T-cell (primary cell): ENCODE measurements around the gene LDB2. TPM values are rescaled to one million over a fixed set of nuclear protein-coding genes. Genes with fewer than 3 reads are reported as not detected.

Experiments used
- ATAC-seq, 4 experiments: fragments of 200-7000 bp in 3 of 4; fragments of 150-1000 bp in 1 of 4; cut with Tn5 transposase; replicated peaks in 1 of 4; 1 replicate in 3 of 4; 2 replicates in 1 of 4; pipeline ENCODE4 v1.10.0; 2021; ENCODE audit warnings: moderate library complexity in 3 of 4, mild to moderate bottlenecking in 2 of 4, moderate number of reproducible peaks in 1 of 4
- CTCF ChIA-PET, 2 donors: fragments of 300-600 bp; sonication (Branson Sonifier 250); formaldehyde crosslinking; loops; one replicate each; lab custom pipeline; 2022; ENCODE audit warnings: antibody characterized with exemption in 2 of 2; lab: Charles Lee
- POLR2A ChIA-PET, 2 donors: fragments of 300-600 bp; sonication (Branson Sonifier 250); formaldehyde crosslinking; loops; one replicate each; lab custom pipeline; 2022; ENCODE audit warnings: antibody characterized with exemption in 2 of 2; lab: Charles Lee
- DNase-seq, 35 experiments: peaks; one replicate each; pipeline versions ENCODE4 v3.0.0 to v3.0.0-alpha.2; 2013 to 2023
- H3K27ac ChIP-seq: one replicate; pipeline ENCODE4 v1.5.1; 2013; ENCODE audit warnings: low read length
- H3K27me3 ChIP-seq, 2 experiments: replicated peaks in 1 of 2; 1 replicate in 1 of 2; 2 replicates in 1 of 2; pipeline versions ENCODE4 v1.6.1 to v1.7.0; 2013; ENCODE audit warnings: low read length in 1 of 2, mixed read lengths in 1 of 2; ENCODE audit not compliant: control insufficient read depth in 2 of 2, insufficient read depth in 2 of 2; ENCODE audit errors: extremely low read depth in 1 of 2
- H3K36me3 ChIP-seq, 2 donors: 1 replicate in 1 of 2; 2 replicates in 1 of 2; pipeline versions ENCODE4 v1.6.1 to v1.7.0; 2013; ENCODE audit warnings: low read length in 1 of 2; ENCODE audit not compliant: control insufficient read depth in 2 of 2, insufficient read depth in 1 of 2; ENCODE audit errors: extremely low read depth in 1 of 2
- H3K4me1 ChIP-seq, 2 experiments: 1 replicate in 1 of 2; 2 replicates in 1 of 2; pipeline versions ENCODE4 v1.6.1 to v1.7.0; 2013; ENCODE audit warnings: low read length in 2 of 2, mixed read lengths in 1 of 2; ENCODE audit not compliant: insufficient read depth in 2 of 2, control insufficient read depth in 1 of 2; ENCODE audit errors: extremely low read depth in 1 of 2
- H3K4me3 ChIP-seq, 2 donors: 1 replicate in 1 of 2; 2 replicates in 1 of 2; pipeline versions ENCODE4 v1.5.1 to v1.7.0; 2013; ENCODE audit warnings: mild to moderate bottlenecking in 2 of 2, low read length in 1 of 2, moderate library complexity in 1 of 2; ENCODE audit not compliant: control insufficient read depth in 1 of 2; ENCODE audit errors: extremely low read depth in 1 of 2
- H3K9me3 ChIP-seq: 2 replicates; pipeline ENCODE4 v1.7.0; 2013
- H3K27ac Mint-ChIP-seq, 2 donors: one replicate each; pipeline ENCODE4 v1.8.0; 2020 to 2021; ENCODE audit warnings: mild to moderate bottlenecking in 2 of 2, mixed read lengths in 2 of 2
- H3K27me3 Mint-ChIP-seq, 2 donors: one replicate each; pipeline ENCODE4 v1.8.0; 2021 to 2022; ENCODE audit warnings: mixed read lengths in 2 of 2
- H3K36me3 Mint-ChIP-seq: one replicate; pipeline ENCODE4 v1.8.0; 2021; ENCODE audit warnings: mixed read lengths
- H3K4me1 Mint-ChIP-seq, 3 donors: one replicate each; pipeline ENCODE4 v1.8.0; 2020 to 2022; ENCODE audit warnings: mixed read lengths in 3 of 3, mild to moderate bottlenecking in 1 of 3
- H3K4me3 Mint-ChIP-seq, 3 donors: one replicate each; pipeline ENCODE4 v1.8.0; 2020 to 2022; ENCODE audit warnings: mild to moderate bottlenecking in 3 of 3, mixed read lengths in 3 of 3, moderate library complexity in 3 of 3
- H3K9me3 Mint-ChIP-seq, 3 donors: one replicate each; pipeline ENCODE4 v1.8.0; 2020 to 2022; ENCODE audit warnings: mixed read lengths in 3 of 3
- WGBS: methylation state at CpG from one replicate; pipeline ENCODE4 v1.1.5; 2013; ENCODE audit warnings: missing lambda C conversion rate; ENCODE audit not compliant: insufficient coverage; 5-methylcytosine and 5-hydroxymethylcytosine counted together
- total RNA-seq, 35 experiments: library from RNA in 6 of 35; stranded (reverse) in 6 of 35; fragments of 120-200 nt in 1 of 35; gene quantifications; one replicate each; pipeline versions ENCODE4 v1.2.1 to v1.2.4 and lab custom pipeline; 2013 to 2026

Gene LDB2
- total RNA-seq, 5 donors from 2014 or later (not counting 1 experiment from before 2014, with no cell fraction given) = 0.15 to 0.82 (median 0.39) TPM; not detected in 2

DNA sequence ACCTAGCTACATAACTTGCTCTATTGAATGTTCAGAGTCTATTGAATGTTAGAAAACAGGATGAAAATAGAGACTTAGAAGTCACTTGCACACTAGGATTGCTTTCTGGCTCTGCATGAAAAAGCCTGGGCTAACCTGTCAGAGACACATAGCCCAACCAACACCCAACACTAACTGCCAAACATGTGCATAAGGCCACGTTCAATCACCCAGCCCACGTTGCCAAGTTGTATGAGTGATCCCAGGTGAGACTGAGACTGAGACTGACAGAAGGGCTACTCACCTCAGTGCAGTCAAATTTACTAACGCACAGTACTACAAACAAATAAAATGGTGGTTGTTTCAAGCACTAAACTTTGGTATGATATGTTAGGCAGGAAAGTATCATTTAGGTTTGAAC, 61.0 kb downstream of the LDB2 start:
- Histone ChIP-seq H3K4me3 (no peak overlapping the region), H3K9me3 (no peaks in the 10 kb centered on the region)
- CTCF ChIA-PET = no interaction called here

DNA sequence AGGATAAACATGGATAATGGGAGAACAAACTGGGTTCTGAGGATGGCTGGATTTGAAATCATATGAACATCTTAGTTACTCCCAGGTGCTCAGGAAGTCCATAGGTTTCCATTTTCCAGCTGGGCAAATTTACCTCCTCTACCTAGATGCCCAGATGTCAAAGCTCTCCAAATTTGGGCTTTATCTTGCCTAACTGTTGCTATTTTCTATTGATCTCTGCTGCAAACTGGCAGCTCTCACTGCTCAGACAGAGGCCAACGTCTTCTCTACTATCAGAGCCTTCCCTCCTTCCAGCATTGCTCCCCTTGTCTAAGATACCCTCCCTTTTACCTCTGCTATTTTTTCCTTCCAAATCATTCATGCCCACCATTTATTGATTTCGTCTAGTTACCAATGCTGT, 62.1 kb downstream of the LDB2 start:
- 41% methylated on average over 1 of the region's 2 CpGs for WGBS
- Mint-ChIP-seq H3K4me3 (no peak overlapping the region), H3K9me3 (no peaks in the 10 kb centered on the region), H3K4me1 (no peaks in the 10 kb centered on the region), H3K36me3 (no peaks in the 10 kb centered on the region), H3K27ac (no peak overlapping the region), H3K27me3 (peaks cover 5 to 15% of the 10 kb centered on the region in 2 donors)
- no peaks in the 10 kb centered on the region for H3K27me3 ChIP-seq
- H3K36me3 ChIP-seq = no peaks in the 10 kb centered on the region
- H3K4me3 ChIP-seq = no peak overlapping the region
- CTCF ChIA-PET = no interaction called here
- ATAC-seq = no peak
- no peaks in the 10 kb centered on the region for H3K4me1 ChIP-seq
- no peak overlapping the region for H3K27ac ChIP-seq
- no peaks in the 10 kb centered on the region for H3K9me3 ChIP-seq
- DNase-seq = no peak
- POLR2A ChIA-PET = no interaction called here

More for the DNA sequence above, 61.0 kb downstream of the LDB2 start:
- Histone ChIP-seq H3K27me3 (no peaks in the 10 kb centered on the region), H3K4me1 (no peaks in the 10 kb centered on the region), H3K36me3 (no peaks in the 10 kb centered on the region), H3K27ac (no peak overlapping the region)
- H3K4me1 Mint-ChIP-seq = no peaks in the 10 kb centered on the region
- peaks cover 5 to 12% of the 10 kb centered on the region in 2 donors for H3K27me3 Mint-ChIP-seq
- ATAC-seq (no peak), DNase-seq (no peak)
- H3K36me3 Mint-ChIP-seq = no peaks in the 10 kb centered on the region
- WGBS = no CpG with 5 or more reads among the region's 3 CpGs
- H3K4me3 Mint-ChIP-seq = no peak overlapping the region
- POLR2A ChIA-PET = no interaction called here
- H3K9me3 Mint-ChIP-seq = no peaks in the 10 kb centered on the region
- no peak overlapping the region for H3K27ac Mint-ChIP-seq

DNA sequence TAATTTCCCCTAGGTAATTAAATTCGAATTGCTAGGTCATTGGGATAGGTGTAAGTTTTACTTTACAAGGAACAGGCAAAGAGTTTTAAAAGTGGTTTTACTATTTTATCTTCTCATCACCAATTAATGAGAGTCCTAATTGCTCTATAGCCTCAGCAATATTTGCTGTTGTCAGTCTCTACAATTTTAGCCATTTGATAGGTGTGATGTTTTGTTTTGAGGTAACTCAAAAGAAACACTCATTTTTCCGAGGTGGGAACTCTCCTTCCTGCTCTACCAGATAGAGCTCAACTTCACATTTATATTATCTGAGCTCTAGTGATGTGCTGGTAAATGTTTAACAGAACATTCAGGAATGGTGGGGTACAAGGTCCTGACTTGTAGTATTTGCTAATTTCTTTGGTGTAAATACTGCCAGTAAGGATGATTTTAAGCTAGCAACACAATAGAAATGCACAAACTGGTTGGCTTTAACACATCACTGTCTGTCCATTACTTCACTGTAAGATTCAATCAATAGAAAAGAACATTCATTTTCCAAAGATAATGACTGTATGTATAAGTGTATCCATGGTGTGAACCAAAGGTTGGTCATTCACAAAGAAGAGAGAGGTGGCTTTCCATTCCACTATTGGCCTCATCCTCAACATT, 62.7 kb downstream of the LDB2 start:
- DNase-seq (no peak), ATAC-seq (no peak)
- no peaks in the 10 kb centered on the region for H3K36me3 Mint-ChIP-seq
- no peaks in the 10 kb centered on the region for H3K9me3 Mint-ChIP-seq
- no peaks in the 10 kb centered on the region for H3K4me1 Mint-ChIP-seq
- Histone ChIP-seq H3K27me3 (no peaks in the 10 kb centered on the region), H3K27ac (no peak overlapping the region), H3K36me3 (no peaks in the 10 kb centered on the region), H3K9me3 (no peaks in the 10 kb centered on the region), H3K4me1 (no peaks in the 10 kb centered on the region), H3K4me3 (no peak overlapping the region)
- H3K27ac Mint-ChIP-seq = no peak overlapping the region
- CTCF ChIA-PET = no interaction called here
- POLR2A ChIA-PET = no interaction called here
- WGBS = no CpG with 5 or more reads among the region's 2 CpGs
- no peak overlapping the region for H3K4me3 Mint-ChIP-seq
- peaks cover 8 to 19% of the 10 kb centered on the region in 2 donors for H3K27me3 Mint-ChIP-seq

DNA sequence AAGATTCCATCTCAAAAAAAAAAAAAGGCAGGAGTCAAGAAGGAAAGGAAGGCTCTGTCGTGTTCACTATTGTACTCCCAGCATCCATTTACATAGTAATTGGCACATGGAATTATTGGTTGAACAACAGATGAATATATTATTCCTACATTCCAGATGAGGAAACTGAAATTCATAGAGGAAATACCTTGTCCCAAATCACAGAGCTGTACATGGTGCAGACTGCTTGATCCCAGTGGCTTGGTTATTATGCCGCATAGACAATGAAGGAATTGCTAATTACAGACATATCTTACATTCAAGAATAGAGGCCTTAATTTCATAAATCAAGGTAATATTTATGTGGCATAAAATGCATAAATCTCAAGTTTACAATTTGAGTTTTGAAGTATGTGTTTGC, 63.6 kb downstream of the LDB2 start:
- ATAC-seq (no peak), DNase-seq (no peak)
- Mint-ChIP-seq H3K27me3 (peaks cover 8 to 19% of the 10 kb centered on the region in 2 donors), H3K9me3 (no peaks in the 10 kb centered on the region), H3K4me3 (no peak overlapping the region), H3K4me1 (no peaks in the 10 kb centered on the region), H3K36me3 (no peaks in the 10 kb centered on the region), H3K27ac (no peak overlapping the region)
- no peaks in the 10 kb centered on the region for H3K36me3 ChIP-seq
- H3K4me3 ChIP-seq = no peak overlapping the region
- no peaks in the 10 kb centered on the region for H3K4me1 ChIP-seq
- no CpG with 5 or more reads among the region's 2 CpGs for WGBS
- H3K27ac ChIP-seq = no peak overlapping the region
- no peaks in the 10 kb centered on the region for H3K27me3 ChIP-seq
- CTCF ChIA-PET = no interaction called here
- POLR2A ChIA-PET = no interaction called here
- H3K9me3 ChIP-seq = no peaks in the 10 kb centered on the region

DNA sequence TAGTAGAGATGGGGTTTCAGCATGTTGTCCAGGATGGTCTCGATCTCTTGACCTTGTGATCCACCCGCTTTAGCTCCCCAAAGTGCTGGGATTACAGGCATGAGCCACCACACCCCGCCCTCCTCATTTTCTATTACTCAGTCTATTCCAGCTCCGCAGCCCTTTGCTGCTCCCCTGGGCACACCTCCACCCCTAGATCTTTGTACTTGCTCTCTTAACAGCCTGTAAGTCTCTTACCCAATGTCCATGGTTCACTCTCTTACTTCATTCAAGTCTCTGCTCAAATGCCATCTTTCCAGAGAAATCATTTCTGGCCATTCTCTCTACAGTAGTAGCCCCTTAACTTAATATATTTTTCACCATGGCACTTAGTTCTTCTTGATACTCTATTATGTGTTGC, 64.7 kb downstream of the LDB2 start:
- Mint-ChIP-seq H3K4me1 (no peaks in the 10 kb centered on the region), H3K9me3 (no peaks in the 10 kb centered on the region), H3K27ac (no peak overlapping the region), H3K27me3 (peaks cover 8 to 19% of the 10 kb centered on the region in 2 donors), H3K4me3 (no peak overlapping the region), H3K36me3 (no peaks in the 10 kb centered on the region)
- no peaks in the 10 kb centered on the region for H3K9me3 ChIP-seq
- ChIA-PET POLR2A (no interaction called here), CTCF (no interaction called here)
- H3K27ac ChIP-seq = no peak overlapping the region
- ATAC-seq (no peak), DNase-seq (no peak)
- H3K27me3 ChIP-seq = no peaks in the 10 kb centered on the region
- WGBS = 66% methylated on average over 2 of the region's 4 CpGs
- no peak overlapping the region for H3K4me3 ChIP-seq
- no peaks in the 10 kb centered on the region for H3K36me3 ChIP-seq
- H3K4me1 ChIP-seq = no peaks in the 10 kb centered on the region

DNA sequence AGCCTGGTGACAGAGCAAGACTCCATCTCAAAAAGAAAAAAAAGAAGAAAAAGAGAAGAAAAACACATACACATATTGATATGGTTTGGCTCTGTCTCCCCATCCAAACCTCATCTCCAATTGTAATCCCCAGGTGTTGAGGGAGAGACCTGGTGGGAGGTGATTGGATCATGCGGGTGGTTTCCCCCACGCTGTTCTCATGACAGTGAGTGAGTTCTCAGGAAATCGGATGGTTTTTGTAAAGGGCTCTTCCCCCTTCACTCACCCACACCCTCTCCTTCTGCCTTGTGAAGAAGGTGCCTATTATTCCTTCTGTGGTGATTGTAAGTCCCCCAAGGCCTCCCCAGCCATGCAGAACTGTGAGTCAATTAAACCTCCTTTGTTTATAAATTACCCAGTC, 68.4 kb downstream of the LDB2 start:
- H3K27me3 Mint-ChIP-seq = peaks cover 8 to 14% of the 10 kb centered on the region in 2 donors
- WGBS = no CpG with 5 or more reads among the region's 3 CpGs
- no peaks in the 10 kb centered on the region for H3K9me3 ChIP-seq
- POLR2A ChIA-PET = no interaction called here
- H3K27me3 ChIP-seq = no peaks in the 10 kb centered on the region
- H3K9me3 Mint-ChIP-seq = no peaks in the 10 kb centered on the region
- DNase-seq (no peak), ATAC-seq (no peak)
- H3K27ac ChIP-seq = no peak overlapping the region
- H3K36me3 ChIP-seq = no peaks in the 10 kb centered on the region
- H3K4me3 ChIP-seq = no peak overlapping the region
- no peaks in the 10 kb centered on the region for H3K4me1 ChIP-seq
- H3K4me1 Mint-ChIP-seq = no peaks in the 10 kb centered on the region
- H3K4me3 Mint-ChIP-seq = no peak overlapping the region
- H3K36me3 Mint-ChIP-seq = no peaks in the 10 kb centered on the region
- CTCF ChIA-PET = no interaction called here
- no peak overlapping the region for H3K27ac Mint-ChIP-seq
